ENCODE results near the gene CD109. TPM values are rescaled to one million over a fixed set of nuclear protein-coding genes. Genes with fewer than 3 reads are reported as not detected.

CD109 gene
- total and polyA plus RNA-seq, 10 of the 15 experiments (the other 5 are each of a cell fraction or from before 2014, with no cell fraction given): 0.27 to 4.4 (median 2.1) TPM

- ChIA-PET RAD21 (ENCODE audit: unreplicated experiment) (no interaction called here), SMC1A (ENCODE audit: uncharacterized antibody, unreplicated experiment) (interaction anchor here (1.3 kb wide), 1 partner anchor 125 kb away, joined by 3 read pairs; no protein-coding TSS in a partner anchor), POLR2A (no interaction called here), CTCF (no interaction called here)
- intact Hi-C loops (cut with micrococcal nuclease; ENCODE audit: unreplicated experiment): no loop called here
- no peak for DNase-seq (ENCODE audit: low read depth, low spot score)
- WGBS (ENCODE audit: insufficient coverage, insufficient replicate concordance, low lambda C conversion rate, missing lambda C conversion rate): 73% methylated on average over 1 of the region's 1 CpG
- no TSS peak for BruUV-seq (replicated peaks)
- TF ChIP-seq RELB (IDR thresholded peaks at IDR 0.05; ENCODE audit: low read depth) (no peak), NKRF (conservative IDR thresholded peaks at IDR 0.05) (no peak), BHLHE40 (IDR thresholded peaks at IDR 0.05; ENCODE audit: borderline replicate concordance in 1 of 2, low read depth in 2 of 2, low read length in 1 of 2) (no peak), SMAD1 (IDR thresholded peaks at IDR 0.05; ENCODE audit: low read depth, partially characterized antibody) (no peak)
- H4K20me1 ChIP-seq (ENCODE audit: control insufficient read depth, insufficient read depth): no peaks in the 10 kb centered on the region
- no peak overlapping the region for H3K9ac ChIP-seq (ENCODE audit: control insufficient read depth, insufficient read depth, low read length)
- no peak overlapping the region for H3K27ac ChIP-seq (ENCODE audit: control insufficient read depth, insufficient read depth)
- no peaks in the 10 kb centered on the region for H3K4me1 ChIP-seq (ENCODE audit: control insufficient read depth, insufficient read depth, low read length)
- H3K36me3 ChIP-seq (ENCODE audit: control insufficient read depth in 2 of 2, insufficient read depth in 2 of 2, low read length in 1 of 2): no peaks in the 10 kb centered on the region
- H3K27me3 ChIP-seq (replicated peaks in 1 of 2; ENCODE audit: control insufficient read depth in 2 of 2, insufficient read depth in 2 of 2, low read length in 1 of 2): no peaks in the 10 kb centered on the region
- H3K79me2 ChIP-seq (ENCODE audit: control insufficient read depth, insufficient read depth, low read length): no peaks in the 10 kb centered on the region
- FAIRE-seq: no peak
- H3K4me2 ChIP-seq (ENCODE audit: control insufficient read depth, insufficient read depth): no peak overlapping the region
- H2AFZ ChIP-seq (ENCODE audit: control insufficient read depth, low read depth, low read length): no peak overlapping the region
- H3K9me3 ChIP-seq (replicated peaks; ENCODE audit: control insufficient read depth, insufficient read depth, low read length): no peaks in the 10 kb centered on the region
- in situ Hi-C loops (cut with MboI): no loop called here
- H3K4me3 ChIP-seq: no peak overlapping the region
- no peak for ATAC-seq
Measured at GRCh38 chr6:73800997-73801396, 105.0 kb downstream of the CD109 start.
